Uterus (tissue), 4 donors: Measurements from ENCODE around the gene RD3L. TPM values are rescaled to one million over a fixed set of nuclear protein-coding genes. Genes with fewer than 3 reads are reported as not detected.

Source experiments
- DNase-seq, 2 donors: peaks; one replicate each; pipeline ENCODE4 v3.0.0-alpha.2; 2019 to 2020
- H3K27ac ChIP-seq, 2 donors: fragments of 200-600 bp; sonication (generic); 1 replicate in 1 of 2; 2 replicates in 1 of 2; pipeline ENCODE4 v1.5.1; 2016 to 2018
- H3K27me3 ChIP-seq, 2 donors: fragments of 200-600 bp; sonication (generic); one replicate each; pipeline ENCODE4 v1.5.1; 2018 to 2019; ENCODE audit warnings: control low read depth in 1 of 2
- H3K36me3 ChIP-seq, 2 donors: fragments of 200-600 bp; sonication (generic); one replicate each; pipeline ENCODE4 v1.5.1; 2019; ENCODE audit warnings: control low read depth in 1 of 2
- H3K4me1 ChIP-seq, 2 donors: fragments of 200-600 bp; sonication (generic); one replicate each; pipeline ENCODE4 v1.5.1; 2018 to 2019; ENCODE audit warnings: control low read depth in 1 of 2
- H3K4me3 ChIP-seq, 2 donors: fragments of 200-600 bp; sonication (generic); 1 replicate in 1 of 2; 2 replicates in 1 of 2; pipeline ENCODE4 v1.5.1; 2018 to 2019; ENCODE audit warnings: mild to moderate bottlenecking in 1 of 2
- H3K9me3 ChIP-seq, 2 donors: fragments of 200-600 bp; sonication (generic); one replicate each; pipeline ENCODE4 v1.5.1; 2019; ENCODE audit warnings: control low read depth in 1 of 2
- CTCF ChIP-seq, 4 experiments: fragments of 200-600 bp in 2 of 4; fragments of 450-650 bp in 2 of 4; sonication (generic) in 2 of 4; IDR thresholded peaks; one replicate each; pipeline ENCODE4 v1.5.1; 2016 to 2019; ENCODE audit warnings: antibody characterized with exemption in 4 of 4, mild to moderate bottlenecking in 2 of 4, moderate library complexity in 1 of 4
- POLR2A ChIP-seq, 2 donors: fragments of 450-650 bp; IDR thresholded peaks; one replicate each; pipeline ENCODE4 v1.6.1; 2016; ENCODE audit warnings: antibody characterized with exemption in 2 of 2, mild to moderate bottlenecking in 1 of 2, moderate library complexity in 1 of 2
- intact Hi-C: fragments of 100-400 bp; cut with DNase I; formaldehyde crosslinking; loops from one replicate; pipeline ENCODE4 v1.15.1; 2023; ENCODE audit warnings: low total_unique reads
- total RNA-seq, 4 donors: library from RNA; depleted of rRNA in 3 of 4; stranded (reverse); fragments of >200 nt in 3 of 4; gene quantifications; one replicate each; pipeline versions ENCODE4 v1.1.0 to v1.2.4, GENCODE V29; 2014 to 2023
- donor health status: DM: yes; HTN: yes; CAD: no.

The RD3L gene
- total RNA-seq, 4 donors from 2014 or later: not detected

GRCh38 chr14:103904493-103905107, 37.7 kb downstream of the RD3L start:
- no peak for DNase-seq
- Histone ChIP-seq H3K36me3 (no peaks in the 10 kb centered on the region), H3K4me3 (no peak overlapping the region), H3K9me3 (no peaks in the 10 kb centered on the region), H3K27ac (no peak overlapping the region), H3K27me3 (no peaks in the 10 kb centered on the region), H3K4me1 (no peaks in the 10 kb centered on the region)
- intact Hi-C loops: loop anchor here (10.0 kb wide), 1 partner anchor 100 kb away; no protein-coding TSS in a partner anchor
- TF ChIP-seq POLR2A (IDR thresholded peaks at IDR 0.05) (no peak), CTCF (IDR thresholded peaks at IDR 0.05) (no peak)

DNA sequence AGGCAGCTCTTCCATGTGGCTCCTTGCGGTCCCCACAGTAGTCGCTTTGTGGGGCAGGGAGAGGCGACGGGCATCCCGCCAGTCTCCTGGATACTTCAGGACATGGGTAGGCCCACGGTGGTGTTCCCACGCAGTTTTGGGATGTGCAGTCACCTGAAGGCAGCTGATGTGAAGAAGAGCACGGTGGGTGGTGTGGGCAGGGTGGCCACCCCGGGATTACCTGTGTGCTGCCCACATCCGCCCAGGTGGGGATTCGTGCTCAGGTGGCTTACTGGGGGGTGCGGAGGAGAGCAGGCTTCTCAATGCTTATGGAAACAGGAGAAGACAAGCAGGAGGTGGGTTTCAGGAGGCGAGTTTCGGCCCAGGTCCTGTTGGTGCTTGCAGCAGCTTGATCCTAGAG, 42.5 kb downstream of the RD3L start:
- Histone ChIP-seq H3K36me3 (no peaks in the 10 kb centered on the region), H3K9me3 (no peaks in the 10 kb centered on the region), H3K4me1 (no peaks in the 10 kb centered on the region), H3K27ac (no peak overlapping the region), H3K27me3 (no peaks in the 10 kb centered on the region), H3K4me3 (no peak overlapping the region)
- DNase-seq: no peak
- intact Hi-C loops: loop anchor here (10.0 kb wide), 1 partner anchor 95 kb away; no protein-coding TSS in a partner anchor
- no peak for TF ChIP-seq POLR2A (IDR thresholded peaks at IDR 0.05)
- no peak for TF ChIP-seq CTCF (IDR thresholded peaks at IDR 0.05)

DNA sequence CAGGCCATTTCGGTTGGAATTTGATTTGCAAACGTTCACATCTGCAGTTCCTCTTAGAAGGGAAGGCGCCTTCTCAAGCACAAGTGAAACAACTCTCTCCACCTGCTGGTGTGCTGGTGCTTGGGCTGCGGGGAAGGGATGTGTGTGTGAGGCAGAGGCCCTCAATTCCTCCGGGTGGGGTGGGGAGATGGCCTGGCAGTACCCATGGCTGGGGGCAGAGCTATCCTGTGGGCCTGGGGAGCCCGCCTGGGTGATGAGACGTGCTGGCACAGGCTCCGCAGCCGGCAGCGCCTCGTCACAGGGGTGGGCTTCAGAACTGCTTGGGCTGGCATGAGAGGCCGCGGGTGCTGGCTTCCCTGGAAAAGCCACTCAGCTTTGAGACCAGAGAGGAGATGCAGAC, 43.0 kb downstream of the RD3L start:
- H3K4me3 ChIP-seq: no peak overlapping the region
- H3K9me3 ChIP-seq: no peaks in the 10 kb centered on the region
- no peak for DNase-seq
- TF ChIP-seq CTCF (IDR thresholded peaks at IDR 0.05) (no peak), POLR2A (IDR thresholded peaks at IDR 0.05) (no peak)
- H3K27me3 ChIP-seq: no peaks in the 10 kb centered on the region
- H3K27ac ChIP-seq: no peak overlapping the region
- intact Hi-C loops: no loop called here
- H3K36me3 ChIP-seq: no peaks in the 10 kb centered on the region
- H3K4me1 ChIP-seq: no peaks in the 10 kb centered on the region

GRCh38 chr14:103898711-103899110, 43.6 kb downstream of the RD3L start:
- H3K27me3 ChIP-seq: no peaks in the 10 kb centered on the region
- H3K4me3 ChIP-seq: no peak overlapping the region
- DNase-seq: no peak
- no peaks in the 10 kb centered on the region for H3K9me3 ChIP-seq
- H3K4me1 ChIP-seq: no peaks in the 10 kb centered on the region
- H3K36me3 ChIP-seq: no peaks in the 10 kb centered on the region
- TF ChIP-seq POLR2A (IDR thresholded peaks at IDR 0.05): no peak
- no peak for TF ChIP-seq CTCF (IDR thresholded peaks at IDR 0.05)
- intact Hi-C loops: no loop called here
- H3K27ac ChIP-seq: no peak overlapping the region

DNA sequence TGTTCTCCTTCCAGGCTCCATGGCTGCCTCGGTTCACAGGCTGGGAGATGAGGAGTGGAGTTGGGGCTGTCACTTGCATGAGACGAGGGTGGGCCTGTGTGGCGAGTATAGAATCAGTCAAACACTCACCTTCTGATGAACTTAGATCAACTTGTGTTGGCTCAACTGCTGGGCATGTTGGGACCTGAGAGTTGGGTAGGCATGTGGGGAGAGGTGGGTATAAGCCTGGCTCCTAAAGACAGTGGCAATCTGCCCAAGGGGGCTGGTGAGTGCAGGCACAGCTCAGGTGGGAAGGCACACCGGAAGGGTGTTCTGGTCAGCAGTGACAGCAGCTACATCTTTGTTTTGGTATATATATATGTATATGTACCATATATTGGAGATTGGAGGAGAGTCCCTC, 44.1 kb downstream of the RD3L start:
- Histone ChIP-seq H3K4me3 (no peak overlapping the region), H3K27ac (no peak overlapping the region), H3K27me3 (no peaks in the 10 kb centered on the region), H3K9me3 (no peaks in the 10 kb centered on the region), H3K36me3 (no peaks in the 10 kb centered on the region), H3K4me1 (no peaks in the 10 kb centered on the region)
- intact Hi-C loops: no loop called here
- no peak for DNase-seq
- TF ChIP-seq CTCF (IDR thresholded peaks at IDR 0.05) (no peak), POLR2A (IDR thresholded peaks at IDR 0.05) (no peak)
